HepG2 (cell line): Measurements from ENCODE around the gene ZNF700. TPM values are rescaled to one million over a fixed set of nuclear protein-coding genes. Genes with fewer than 3 reads are reported as not detected.
A peak's percentile ranks its signal among the peaks of the same experiment; 100 is the strongest.

Source experiments
- ATAC-seq: fragments of 200-7000 bp; cut with Tn5 transposase; 3 replicates; pipeline ENCODE4 v1.9.1; 2020; ENCODE audit warnings: mild to moderate bottlenecking, moderate library complexity
- BruUV-seq: library from RNA; stranded (reverse); fragments of 400-500 nt; replicated peaks from 2 replicates; lab custom pipeline; 2021; lab: Mats Ljungman, UMichigan
- CTCF ChIA-PET: fragments of 300-600 bp; formaldehyde crosslinking; extraction: SDS; loops from one replicate; lab custom pipeline; 2021; ENCODE audit warnings: low total read pairs, inconsistent platforms, low intra/inter-chr PET ratio; lab: Yijun Ruan, JAX
- POLR2A ChIA-PET: fragments of 350-600 bp; sonication (Branson Sonifier 250); formaldehyde crosslinking; loops from one replicate; lab custom pipeline; 2020; ENCODE audit warnings: antibody characterized with exemption, inconsistent platforms; lab: Yijun Ruan, JAX
- DNase-seq: peaks from one replicate; pipeline ENCODE4 v3.0.0-alpha.2; 2015; ENCODE audit warnings: low spot score
- FAIRE-seq: peaks from 3 replicates; lab custom pipeline; 2011; peaks lifted over from hg19 to GRCh38; lab: Jason Lieb, UNC
- H2AFZ ChIP-seq: one replicate; pipeline ENCODE4 v1.6.1; 2011; ENCODE audit warnings: low read length, inconsistent platforms
- H3K27ac ChIP-seq: fragments of 300-600 bp; 3 replicates; pipeline ENCODE4 v1.8.0; 2011; ENCODE audit warnings: mixed run types, mild to moderate bottlenecking, mixed read lengths, low read length, inconsistent platforms; ENCODE audit not compliant: insufficient read depth; ENCODE audit errors: extremely low read length
- H3K27me3 ChIP-seq, 2 experiments: fragments of 200-600 bp in 1 of 2; 2 replicates in 1 of 2; 3 replicates in 1 of 2; pipeline versions ENCODE4 v1.6.0 to v1.8.0; 2011; ENCODE audit warnings: low read length in 2 of 2, mild to moderate bottlenecking in 2 of 2, moderate library complexity in 2 of 2, inconsistent platforms in 1 of 2; ENCODE audit not compliant: insufficient read depth in 2 of 2, control insufficient read depth in 1 of 2
- H3K36me3 ChIP-seq, 2 experiments: fragments of 200-600 bp in 1 of 2; replicated peaks in 1 of 2; 2 replicates in 1 of 2; 3 replicates in 1 of 2; pipeline versions ENCODE4 v1.5.1 to v1.8.0; 2011; ENCODE audit warnings: low read length in 2 of 2, inconsistent platforms in 1 of 2; ENCODE audit not compliant: insufficient read depth in 2 of 2, control insufficient read depth in 1 of 2
- H3K4me1 ChIP-seq: 2 replicates; pipeline ENCODE4 v1.5.1; 2012; ENCODE audit warnings: low read length, inconsistent platforms; ENCODE audit not compliant: insufficient read depth
- H3K4me2 ChIP-seq: 2 replicates; pipeline ENCODE4 v1.6.0; 2011; ENCODE audit warnings: low read depth, low read length, inconsistent platforms
- H3K4me3 ChIP-seq, 3 experiments: fragments of 200-600 bp in 1 of 3; sonication (generic), shearing (Covaris generic) in 1 of 3; replicated peaks in 1 of 3; 2 replicates each; pipeline ENCODE4 v1.5.1; 2011 to 2016; ENCODE audit warnings: low read length in 3 of 3, inconsistent platforms in 2 of 3, low read depth in 2 of 3, mild to moderate bottlenecking in 2 of 3, control low read depth in 1 of 3, mixed read lengths in 1 of 3; ENCODE audit not compliant: insufficient read depth in 1 of 3
- H3K79me2 ChIP-seq: one replicate; pipeline ENCODE4 v1.6.1; 2011; ENCODE audit warnings: low read length, inconsistent platforms; ENCODE audit not compliant: insufficient read depth
- H3K9ac ChIP-seq: 2 replicates; pipeline ENCODE4 v1.6.0; 2011; ENCODE audit warnings: mild to moderate bottlenecking, low read depth, low read length, inconsistent platforms; ENCODE audit not compliant: insufficient read depth
- H3K9me3 ChIP-seq: 2 replicates; pipeline ENCODE4 v1.5.1; 2012; ENCODE audit warnings: mild to moderate bottlenecking, low read length
- H4K20me1 ChIP-seq: 2 replicates; pipeline ENCODE4 v1.6.0; 2011; ENCODE audit warnings: inconsistent platforms, mild to moderate bottlenecking, low read length, moderate library complexity; ENCODE audit not compliant: insufficient read depth
- GABPB1 ChIP-seq: IDR thresholded peaks from 2 replicates; pipeline ENCODE4 v1.6.1; 2016; ENCODE audit warnings: mild to moderate bottlenecking, missing genetic modification reagents, moderate library complexity, missing compliant biosample characterization
- HNF1A ChIP-seq, 2 experiments: sonication (generic) in 1 of 2; formaldehyde crosslinking in 1 of 2; IDR thresholded peaks; 2 replicates each; pipeline versions ENCODE4 v1.4.0 to v1.6.1; 2016 to 2020; ENCODE audit warnings: borderline replicate concordance in 1 of 2, low read depth in 1 of 2, mild to moderate bottlenecking in 1 of 2, missing genetic modification reagents in 1 of 2
- KDM5A ChIP-seq: fragments of 200-600 bp; sonication (generic); IDR thresholded peaks from 2 replicates; pipeline ENCODE4 v1.7.0; 2018; ENCODE audit warnings: antibody characterized with exemption, mild to moderate bottlenecking, low read length, borderline replicate concordance
- NFYC ChIP-seq: IDR thresholded peaks from 2 replicates; pipeline ENCODE4 v1.6.1; 2016; ENCODE audit warnings: missing genetic modification reagents, missing compliant biosample characterization
- PHF8 ChIP-seq: sonication (generic); formaldehyde crosslinking; IDR thresholded peaks from 2 replicates; pipeline ENCODE4 v1.5.0; 2020; ENCODE audit warnings: missing genetic modification reagents
- POGZ ChIP-seq: sonication (generic); formaldehyde crosslinking; IDR thresholded peaks from 2 replicates; pipeline ENCODE4 v1.4.0; 2020; ENCODE audit warnings: mild to moderate bottlenecking, missing genetic modification reagents
- POLR2A ChIP-seq, 2 experiments: IDR thresholded peaks; 2 replicates each; pipeline ENCODE4 v1.6.1; 2011; ENCODE audit warnings: low read depth in 2 of 2, low read length in 2 of 2, mild to moderate bottlenecking in 1 of 2, moderate library complexity in 1 of 2; ENCODE audit not compliant: insufficient read depth in 1 of 2
- POLR2AphosphoS5 ChIP-seq: IDR thresholded peaks from 2 replicates; pipeline ENCODE4 v1.6.1; 2012; ENCODE audit warnings: low read depth, low read length
- SAP130 ChIP-seq: IDR thresholded peaks from 2 replicates; pipeline ENCODE4 v1.6.1; 2016; ENCODE audit warnings: low read depth
- SP1 ChIP-seq, 2 experiments: fragments of 450-650 bp in 1 of 2; sonication (generic) in 1 of 2; formaldehyde crosslinking in 1 of 2; IDR thresholded peaks; 2 replicates each; pipeline versions ENCODE4 v1.4.0 to v1.6.1; 2016 to 2020; ENCODE audit warnings: missing genetic modification reagents in 1 of 2
- TAF1 ChIP-seq: sonication (generic); formaldehyde crosslinking; IDR thresholded peaks from 2 replicates; pipeline ENCODE4 v1.4.0; 2020; ENCODE audit warnings: missing genetic modification reagents
- THAP11 ChIP-seq: IDR thresholded peaks from 2 replicates; pipeline ENCODE4 v1.6.1; 2016; ENCODE audit warnings: missing biosample characterization, missing genetic modification reagents
- ZNF224 ChIP-seq: sonication (generic); formaldehyde crosslinking; IDR thresholded peaks from 2 replicates; pipeline ENCODE4 v1.5.0; 2020; ENCODE audit warnings: mild to moderate bottlenecking, missing genetic modification reagents
- ZNF383 ChIP-seq: sonication (generic); formaldehyde crosslinking; IDR thresholded peaks from 2 replicates; pipeline ENCODE4 v1.4.0; 2020; ENCODE audit warnings: missing genetic modification reagents, mild to moderate bottlenecking, borderline replicate concordance
- WGBS: methylation state at CpG from one replicate; pipeline ENCODE4 v1.1.6; 2017; ENCODE audit warnings: low lambda C conversion rate; 5-methylcytosine and 5-hydroxymethylcytosine counted together
- in situ Hi-C: cut with HindIII; loops from 2 replicates; pipeline ENCODE4 v1.10.0; 2017; ENCODE audit warnings: low pct_unique_long_range_greater_than_20kb; ENCODE audit not compliant: extremely low pct_ligation_motif_present
- intact Hi-C: fragments of 100-400 bp; cut with micrococcal nuclease; formaldehyde crosslinking; loops from one replicate; pipeline ENCODE4 v1.10.0; 2022; ENCODE audit not compliant: unreplicated experiment
- polyA plus RNA-seq, 8 experiments: library from polyadenylated mRNA; depleted of rRNA in 3 of 8; stranded (reverse) in 7 of 8; unstranded in 1 of 8; fragments of >200 nt; fragmentation: Illumina TruSeq in 4 of 8; extraction: Trizol in 4 of 8; gene quantifications; 2 replicates each; pipeline versions ENCODE4 v1.2.1 to v1.2.3, GENCODE V29; 2011 to 2016; ENCODE audit warnings: low read depth in 4 of 8, missing spikeins in 1 of 8, mixed read lengths in 1 of 8; ENCODE audit not compliant: insufficient read depth in 1 of 8
- total RNA-seq, 5 experiments: library from RNA; depleted of rRNA; stranded (reverse); fragments of >200 nt; fragmentation: Illumina TruSeq; extraction: Trizol; gene quantifications; 2 replicates each; pipeline ENCODE4 v1.2.3, GENCODE V29; 2016; ENCODE audit warnings: low read depth in 1 of 5
- TF ChIP-seq, protein P1 (sequence below): IDR thresholded peaks from 2 replicates; pipeline ENCODE4 v1.6.1; 2016; ENCODE audit warnings: missing genetic modification reagents, missing compliant biosample characterization

Gene ZNF700
- total and polyA plus RNA-seq, 2 of the 13 experiments (the other 11 are each of a cell fraction or from before 2014, with no cell fraction given) = 6.0 to 12.8 TPM

- DNase-seq (peak; percentile 55), ATAC-seq (peak; percentile 91), FAIRE-seq (no peak)
- Histone ChIP-seq H4K20me1 (no peaks in the 10 kb centered on the region), H3K79me2 (no peaks in the 10 kb centered on the region), H3K9me3 (no peaks in the 10 kb centered on the region), H2AFZ (peak overlapping the region; percentile 9), H3K4me1 (peaks cover 18% of the 10 kb centered on the region; the same call in 1 of the 2 replicates), H3K36me3 (no peaks in the 10 kb centered on the region), H3K9ac (peak overlapping the region; percentile 65), H3K4me2 (peak overlapping the region; percentile 89), H3K4me3 (peak overlapping the region; percentile 48 to 72 (median 65); a peak in 5 of 6 replicates), H3K27ac (peak overlapping the region; percentile 40), H3K27me3 (peaks cover 0 to 1% of the 10 kb centered on the region in 2 experiments; a peak in 1 of 5 replicates)
- ChIA-PET CTCF (interaction anchor here (0.9 to 3.8 kb wide), 5 partner anchors 24 to 191 kb away, joined by 3 to 50 read pairs (median 22); partner anchors contain the start of gene ZNF763), POLR2A (interaction anchor here (0.7 to 3.1 kb wide), 11 partner anchors 48 to 191 kb away, joined by 3 to 30 read pairs (median 4); partner anchors contain the start of genes ZNF20, ZNF433, ZNF491 and ZNF69)
- TSS peak; percentile 74 for BruUV-seq
- in situ Hi-C loops (loop anchor here (5.0 kb wide), 1 partner anchor 100 kb away; the partner anchor contains the start of gene ZNF69), intact Hi-C loops (loop anchor here (1.0 kb wide), 2 partner anchors 106 to 189 kb away; partner anchors contain the start of gene ZNF491)
- 61% methylated on average over 43 of the region's 54 CpGs for WGBS
- TF ChIP-seq TAF1 (CRISPR knock-in tag) (peak; percentile 55; the same call in 1 of the 2 replicates), POGZ (peak; percentile 22; the same call in 1 of the 2 replicates), ZNF383 (CRISPR knock-in tag) (no peak), POLR2A (IDR thresholded peaks at IDR 0.05; ENCODE audit: insufficient read depth in 1 of 2, low read depth in 2 of 2, low read length in 2 of 2) (peak; percentile 29 to 81; a peak in 3 of 4 replicates), NFYC (peak; percentile 55), GABPB1 (CRISPR knock-in tag) (0 out of 2 replicates have a peak, but pooled peaks have one; percentile 23), POLR2AphosphoS5 (peak; percentile 41; the same call in 1 of the 2 replicates), PHF8 (CRISPR knock-in tag) (peak; percentile 35; the same call in 1 of the 2 replicates), SAP130 (CRISPR knock-in tag) (peak; percentile 65), KDM5A (no peak), ZNF224 (CRISPR knock-in tag) (no peak), SP1 (IDR thresholded peaks at IDR 0.05) (no peak), SP1 (CRISPR knock-in tag; IDR thresholded peaks at IDR 0.05) (0 out of 2 replicates have a peak, but pooled peaks have one; percentile 18), HNF1A (IDR thresholded peaks at IDR 0.05; ENCODE audit: low read depth) (no peak), HNF1A (CRISPR knock-in tag; IDR thresholded peaks at IDR 0.05; ENCODE audit: borderline replicate concordance) (peak; percentile 25; the same call in 1 of the 2 replicates), THAP11 (CRISPR knock-in tag) (no peak)
- TF ChIP-seq, protein P1, sequence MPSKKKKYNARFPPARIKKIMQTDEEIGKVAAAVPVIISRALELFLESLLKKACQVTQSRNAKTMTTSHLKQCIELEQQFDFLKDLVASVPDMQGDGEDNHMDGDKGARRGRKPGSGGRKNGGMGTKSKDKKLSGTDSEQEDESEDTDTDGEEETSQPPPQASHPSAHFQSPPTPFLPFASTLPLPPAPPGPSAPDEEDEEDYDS = peak; percentile 86
Observed at GRCh38 chr19:11987405-11988281, 62.7 kb downstream of the ZNF700 start.
